Measurements from ENCODE around the gene FILIP1. TPM values are rescaled to one million over a fixed set of nuclear protein-coding genes. Genes with fewer than 3 reads are reported as not detected.

Gene FILIP1
- total and polyA plus RNA-seq, 8 donors: 14.4 to 45.2 (median 32.5) TPM

- ATAC-seq (no peak), DNase-seq (no peak)
- TF ChIP-seq CTCF (IDR thresholded peaks at IDR 0.05): no peak
- intact Hi-C loops (cut with DNase I): no loop called here
- H3K4me3 ChIP-seq: no peak overlapping the region
- no peaks in the 10 kb centered on the region for H3K9me3 ChIP-seq
- H3K27ac ChIP-seq: no peak overlapping the region
- no peaks in the 10 kb centered on the region for H3K27me3 ChIP-seq
- no peaks in the 10 kb centered on the region for H3K36me3 ChIP-seq
- H3K4me1 ChIP-seq: no peaks in the 10 kb centered on the region
Measured at GRCh38 chr6:75397171-75397570, 96.4 kb downstream of the FILIP1 start.

DNA sequence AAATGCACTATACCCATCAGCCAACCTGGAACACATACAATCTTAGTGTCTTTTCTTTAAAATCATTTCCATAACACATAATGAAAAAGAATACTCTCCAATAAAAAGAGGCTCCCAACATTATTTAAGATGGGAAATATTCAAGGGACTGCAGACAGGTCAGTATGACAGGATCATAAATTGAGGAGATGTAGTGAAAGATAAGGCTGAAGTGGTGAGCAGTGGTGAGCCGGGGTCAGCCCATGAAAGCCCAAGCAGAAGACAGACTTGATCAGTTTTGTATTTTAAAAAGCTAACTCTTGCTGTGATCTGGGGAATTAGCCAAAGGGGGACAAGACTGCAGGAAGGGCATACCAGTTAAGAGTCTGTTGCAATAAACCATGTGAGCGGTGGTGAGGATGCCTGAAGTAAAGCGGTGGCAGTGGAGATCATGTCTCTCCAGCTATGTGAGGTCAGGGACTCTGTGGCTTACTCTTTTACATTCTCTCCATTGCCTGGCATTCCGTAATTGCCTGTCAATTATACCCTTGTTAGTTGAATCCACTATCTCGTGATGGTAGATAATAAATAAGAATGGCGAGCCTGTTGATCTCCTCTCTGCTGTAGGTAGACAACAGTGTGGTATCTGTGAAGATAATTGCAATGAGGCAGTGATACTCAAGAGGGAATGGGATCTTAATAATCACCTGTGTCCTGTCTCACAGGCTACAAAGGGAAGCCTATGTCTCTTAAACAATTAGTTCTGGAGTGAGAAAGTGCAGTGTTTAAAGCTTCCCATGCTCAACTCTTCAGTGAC, 97.4 kb downstream of the FILIP1 start:
- intact Hi-C loops (cut with DNase I): no loop called here

DNA sequence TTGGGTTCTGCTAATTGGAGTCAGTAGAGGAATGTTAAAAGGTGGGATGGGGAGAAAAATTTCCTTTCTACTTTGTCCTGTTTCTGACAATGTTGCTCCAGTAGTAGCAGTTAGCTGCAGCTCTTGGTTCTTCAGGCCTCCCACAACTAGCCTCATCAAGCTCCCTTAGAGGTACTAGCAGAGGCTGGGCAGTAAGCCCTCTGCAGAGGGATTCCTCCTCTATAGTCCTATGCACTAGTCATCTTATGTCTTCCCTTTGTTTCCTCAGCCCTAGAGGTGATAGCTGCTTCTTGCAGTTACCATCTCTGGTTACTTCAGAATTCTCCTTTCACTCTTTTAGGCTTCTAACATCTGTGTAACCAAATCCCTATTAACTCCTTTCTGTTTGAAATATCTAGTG, 99.8 kb downstream of the FILIP1 start:
- Histone ChIP-seq H3K27me3 (no peaks in the 10 kb centered on the region), H3K36me3 (no peaks in the 10 kb centered on the region), H3K9me3 (no peaks in the 10 kb centered on the region), H3K4me1 (no peaks in the 10 kb centered on the region), H3K4me3 (no peak overlapping the region), H3K27ac (no peak overlapping the region)
- no peak for TF ChIP-seq CTCF (IDR thresholded peaks at IDR 0.05)
- DNase-seq (no peak), ATAC-seq (no peak)
- intact Hi-C loops (cut with DNase I): no loop called here

More for the DNA sequence above, 97.4 kb downstream of the FILIP1 start:
- no peak overlapping the region for H3K27ac ChIP-seq
- TF ChIP-seq CTCF (IDR thresholded peaks at IDR 0.05): no peak
- H3K36me3 ChIP-seq: no peaks in the 10 kb centered on the region
- no peak for ATAC-seq
- no peak for DNase-seq
- H3K27me3 ChIP-seq: no peaks in the 10 kb centered on the region
- no peak overlapping the region for H3K4me3 ChIP-seq
- H3K4me1 ChIP-seq: no peaks in the 10 kb centered on the region
- H3K9me3 ChIP-seq: no peaks in the 10 kb centered on the region

DNA sequence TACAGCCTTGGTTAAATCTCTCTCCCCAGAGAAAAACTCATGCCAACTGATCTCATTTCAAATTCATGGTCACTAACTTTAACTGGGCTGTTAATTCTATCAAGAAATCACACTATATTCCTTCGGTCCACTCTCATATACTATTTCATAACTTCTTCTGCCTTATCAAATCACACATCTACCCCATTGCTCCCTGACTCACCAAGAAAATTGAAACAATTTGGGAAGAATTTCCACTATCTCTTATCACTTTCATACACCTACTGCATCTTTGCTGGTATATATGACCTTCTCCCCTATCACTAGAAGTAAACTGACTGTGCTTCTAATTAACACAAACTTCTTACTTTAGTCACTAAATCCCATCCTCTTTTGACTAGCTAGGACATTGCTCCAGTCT, 102.3 kb downstream of the FILIP1 start:
- no peak for ATAC-seq

More for the DNA sequence above, 102.3 kb downstream of the FILIP1 start:
- H3K4me3 ChIP-seq: no peak overlapping the region
- no peaks in the 10 kb centered on the region for H3K36me3 ChIP-seq
- no peak for DNase-seq
- no peak for TF ChIP-seq CTCF (IDR thresholded peaks at IDR 0.05)
- no peaks in the 10 kb centered on the region for H3K4me1 ChIP-seq
- intact Hi-C loops (cut with DNase I): no loop called here
- no peaks in the 10 kb centered on the region for H3K9me3 ChIP-seq
- no peak overlapping the region for H3K27ac ChIP-seq
- H3K27me3 ChIP-seq: no peaks in the 10 kb centered on the region

Measured in left lung (tissue), 10 donors.